Fibroblast of skin of right quadriceps (primary cell): ENCODE data around the gene WDFY3.

Source experiments
- DNase-seq: peaks from one replicate; pipeline ENCODE4 v3.0.0-alpha.2; 2013

The WDFY3 gene

GRCh38 chr4:84790769-84791565 lies 175.5 kb downstream of the WDFY3 start:
- DNase-seq, result no peak

GRCh38 chr4:84786478-84786877 lies 180.0 kb downstream of the WDFY3 start:
- DNase-seq, result no peak

- DNase-seq, result no peak
Observed at GRCh38 chr4:84782517-84782916, 184.0 kb downstream of the WDFY3 start.

GRCh38 chr4:84780719-84781118 lies 185.8 kb downstream of the WDFY3 start:
- DNase-seq, result no peak

- no peak for DNase-seq
Observed at GRCh38 chr4:84778041-84778440, 188.4 kb downstream of the WDFY3 start.

- no peak for DNase-seq
Observed at GRCh38 chr4:84767168-84767567, 199.3 kb downstream of the WDFY3 start.

GRCh38 chr4:84753321-84753972 lies 213.0 kb downstream of the WDFY3 start:
- DNase-seq, result no peak

- no peak for DNase-seq
Observed at GRCh38 chr4:84751707-84752106, 214.8 kb downstream of the WDFY3 start.

- DNase-seq, result no peak
Observed at GRCh38 chr4:84750960-84751283, 215.6 kb downstream of the WDFY3 start.

GRCh38 chr4:84750260-84750959 lies 216.1 kb downstream of the WDFY3 start:
- DNase-seq, result peak; percentile 49

GRCh38 chr4:84740057-84740456 lies 226.4 kb downstream of the WDFY3 start:
- no peak for DNase-seq

- DNase-seq, result no peak
Observed at GRCh38 chr4:84738622-84739021, 227.9 kb downstream of the WDFY3 start.

GRCh38 chr4:84737656-84738055 lies 228.8 kb downstream of the WDFY3 start:
- no peak for DNase-seq

- no peak for DNase-seq
Observed at GRCh38 chr4:84734037-84734436, 232.5 kb downstream of the WDFY3 start.

- no peak for DNase-seq
Observed at GRCh38 chr4:84733343-84734033, 233.0 kb downstream of the WDFY3 start.

- DNase-seq, result no peak
Observed at GRCh38 chr4:84730375-84730774, 236.1 kb downstream of the WDFY3 start.

GRCh38 chr4:84727491-84727890 lies 239.0 kb downstream of the WDFY3 start:
- no peak for DNase-seq

GRCh38 chr4:84726356-84726755 lies 240.1 kb downstream of the WDFY3 start:
- DNase-seq, result peak; percentile 29

GRCh38 chr4:84722720-84723119 lies 243.8 kb downstream of the WDFY3 start:
- no peak for DNase-seq

- DNase-seq, result peak; percentile 2
Observed at GRCh38 chr4:84719115-84719514, 247.4 kb downstream of the WDFY3 start.

GRCh38 chr4:84718699-84719098 lies 247.8 kb downstream of the WDFY3 start:
- no peak for DNase-seq

GRCh38 chr4:84710548-84710947 lies 255.9 kb downstream of the WDFY3 start:
- DNase-seq, result no peak

GRCh38 chr4:84708406-84709135 lies 257.9 kb downstream of the WDFY3 start:
- DNase-seq, result no peak
